ENCODE measurements around the gene MMP25. TPM values are rescaled to one million over a fixed set of nuclear protein-coding genes. Genes with fewer than 3 reads are reported as not detected.

Gene MMP25
- total and polyA plus RNA-seq, 9 of the 15 experiments (the other 6 are each of a cell fraction or from before 2014, with no cell fraction given): 0.03 to 0.04 TPM; not detected in 7

GRCh38 chr16:3084969-3085670, 38.8 kb downstream of the MMP25 start:
- Histone ChIP-seq H3K4me1 (replicated peaks in 1 of 2; ENCODE audit: control insufficient read depth in 2 of 2, insufficient read depth in 2 of 2, low read length in 2 of 2) (peaks cover 19 to 47% of the 10 kb centered on the region in 2 experiments), H3K9ac (ENCODE audit: insufficient read depth in 1 of 2, low read depth in 2 of 2, low read length in 2 of 2) (no peak overlapping the region), H3K9me1 (ENCODE audit: control insufficient read depth, insufficient read depth, low read length) (no peaks in the 10 kb centered on the region), H4K20me1 (replicated peaks; ENCODE audit: control insufficient read depth, insufficient read depth, low read length) (no peaks in the 10 kb centered on the region), H3K4me3 (no peak overlapping the region), H3K4me2 (ENCODE audit: insufficient read depth, low read length) (no peak overlapping the region; the same call in 1 of the 2 replicates), H3K27ac (ENCODE audit: extremely low read depth, low read depth, low read length) (no peak overlapping the region), H2AFZ (ENCODE audit: low read depth, low read length) (peak overlapping the region; percentile 36; the same call in 1 of the 2 replicates), H3K79me2 (ENCODE audit: control insufficient read depth, insufficient read depth, low read length) (no peaks in the 10 kb centered on the region), H3K9me3 (replicated peaks; ENCODE audit: control insufficient read depth, insufficient read depth, low read depth, low read length) (no peaks in the 10 kb centered on the region), H3K36me3 (ENCODE audit: control insufficient read depth, insufficient read depth, low read length) (no peaks in the 10 kb centered on the region), H3K27me3 (ENCODE audit: control insufficient read depth in 2 of 2, insufficient read depth in 2 of 2, low read length in 2 of 2) (peaks cover under 1 to 13% of the 10 kb centered on the region in 2 experiments; a peak in 2 of 5 replicates)
- ChIA-PET CTCF (ENCODE audit: low intra/inter-chr PET ratio) (no interaction called here), POLR2A (interaction anchor here (1.2 kb wide), 1 partner anchor 25 kb away, joined by 3 read pairs; no protein-coding TSS in a partner anchor)
- intact Hi-C loops (cut with micrococcal nuclease): no loop called here
- 26% methylated on average over 7 of the region's 7 CpGs for WGBS (ENCODE audit: insufficient coverage, low coverage, missing lambda C conversion rate)
- ATAC-seq (no peak), DNase-seq (ENCODE audit: extremely low read depth in 1 of 4, low spot score in 3 of 4) (no peak), FAIRE-seq (peak; percentile 23)
- in situ Hi-C loops (cut with MboI): no loop called here
- no TSS peak for BruUV-seq (replicated peaks)
- TF ChIP-seq CBX2 (IDR thresholded peaks at IDR 0.05; ENCODE audit: insufficient read depth, low read length, poor library complexity, severe bottlenecking): no peak
- TF ChIP-seq CBFA2T3 (IDR thresholded peaks at IDR 0.05): peak; percentile 55
- no peak for TF ChIP-seq ZNF57 (CRISPR knock-in tag; IDR thresholded peaks at IDR 0.05)
- TF ChIP-seq ZNF395 (CRISPR knock-in tag; IDR thresholded peaks at IDR 0.05): 0 out of 2 replicates have a peak, but pooled peaks have one; percentile 36
- no peak for TF ChIP-seq NR1H2 (CRISPR knock-in tag; IDR thresholded peaks at IDR 0.05)
- peak; percentile 31; the same call in 1 of the 2 replicates for TF ChIP-seq TEAD4 (IDR thresholded peaks at IDR 0.05; ENCODE audit: low read length)
- TF ChIP-seq TEAD4 (CRISPR knock-in tag; IDR thresholded peaks at IDR 0.05; ENCODE audit: borderline replicate concordance): no peak
- peak; percentile 76 for TF ChIP-seq TCF3 (CRISPR knock-in tag; IDR thresholded peaks at IDR 0.05)
- peak in 1 of 2 experiments; percentile 37; a peak in 1 of 4 replicates for TF ChIP-seq TRIM24 (IDR thresholded peaks at IDR 0.05)
- TF ChIP-seq ZNF668 (CRISPR knock-in tag; IDR thresholded peaks at IDR 0.05): no peak
- TF ChIP-seq HMG20B (CRISPR knock-in tag; IDR thresholded peaks at IDR 0.05): no peak
- TF ChIP-seq CXXC5 (CRISPR knock-in tag; IDR thresholded peaks at IDR 0.05): 0 out of 2 replicates have a peak, but pooled peaks have one; percentile 32
- no peak for TF ChIP-seq HDGF (IDR thresholded peaks at IDR 0.05)
- TF ChIP-seq TAL1 (IDR thresholded peaks at IDR 0.05): peak; percentile 61
- TF ChIP-seq POLR3A (IDR thresholded peaks at IDR 0.05; ENCODE audit: borderline replicate concordance, extremely low read depth, insufficient read depth, insufficient read length): no peak
- TF ChIP-seq SIN3B (IDR thresholded peaks at IDR 0.05; ENCODE audit: low read depth): no peak
- TF ChIP-seq HMBOX1 (IDR thresholded peaks at IDR 0.05): peak; percentile 80
- no peak for TF ChIP-seq TCF7 (IDR thresholded peaks at IDR 0.05; ENCODE audit: borderline replicate concordance)
- TF ChIP-seq POU5F1 (IDR thresholded peaks at IDR 0.05; ENCODE audit: borderline replicate concordance, low read depth, low read length, partially characterized antibody): no peak

Measured in K562 (cell line).